ENCODE data around the gene PMIS2.

PMIS2 gene

GRCh38 chr19:35620001-35620400, 34.0 kb downstream of the PMIS2 start:
- H3K4me1 ChIP-seq (ENCODE audit: insufficient read depth, low read length, poor library complexity, severe bottlenecking): no peaks in the 10 kb centered on the region
- no peaks in the 10 kb centered on the region for H3K36me3 ChIP-seq (ENCODE audit: insufficient read depth, low read length)
- no peak overlapping the region for H2AFZ ChIP-seq (ENCODE audit: low read length)
- TF ChIP-seq EZH2phosphoT487 (IDR thresholded peaks at IDR 0.05; ENCODE audit: borderline replicate concordance) (no peak), CTCF (conservative IDR thresholded peaks at IDR 0.05; ENCODE audit: low read length) (no peak)
- H4K20me1 ChIP-seq (ENCODE audit: insufficient read depth, low read length, poor library complexity, severe bottlenecking): no peaks in the 10 kb centered on the region
- no peaks in the 10 kb centered on the region for H3F3A ChIP-seq (ENCODE audit: low read depth)
- no peak overlapping the region for H3K9ac ChIP-seq (ENCODE audit: low read depth, low read length, poor library complexity, severe bottlenecking)
- no peaks in the 10 kb centered on the region for H3K9me2 ChIP-seq (replicated peaks; ENCODE audit: low read depth, low read length)
- no peak overlapping the region for H3K4me3 ChIP-seq (ENCODE audit: low read length, poor library complexity, severe bottlenecking)
- no peaks in the 10 kb centered on the region for H3K9me3 ChIP-seq (ENCODE audit: insufficient read depth, low read depth, low read length)
- no peak overlapping the region for H3K4me2 ChIP-seq (ENCODE audit: low read depth, low read length, poor library complexity, severe bottlenecking)
- H3K27me3 ChIP-seq (ENCODE audit: insufficient read depth, low read length, poor library complexity, severe bottlenecking): no peaks in the 10 kb centered on the region
- no peaks in the 10 kb centered on the region for H3K79me2 ChIP-seq (ENCODE audit: insufficient read depth, low read length)

- Histone ChIP-seq H4K20me1 (ENCODE audit: insufficient read depth, low read length, poor library complexity, severe bottlenecking) (no peaks in the 10 kb centered on the region), H2AFZ (ENCODE audit: low read length) (no peak overlapping the region), H3K4me1 (ENCODE audit: insufficient read depth, low read length, poor library complexity, severe bottlenecking) (no peaks in the 10 kb centered on the region), H3K27me3 (ENCODE audit: insufficient read depth, low read length, poor library complexity, severe bottlenecking) (no peaks in the 10 kb centered on the region), H3K79me2 (ENCODE audit: insufficient read depth, low read length) (no peaks in the 10 kb centered on the region), H3F3A (ENCODE audit: low read depth) (no peaks in the 10 kb centered on the region), H3K9me2 (replicated peaks; ENCODE audit: low read depth, low read length) (no peaks in the 10 kb centered on the region), H3K9me3 (ENCODE audit: insufficient read depth, low read depth, low read length) (no peaks in the 10 kb centered on the region), H3K4me3 (ENCODE audit: low read length, poor library complexity, severe bottlenecking) (no peak overlapping the region), H3K9ac (ENCODE audit: low read depth, low read length, poor library complexity, severe bottlenecking) (no peak overlapping the region), H3K36me3 (ENCODE audit: insufficient read depth, low read length) (no peaks in the 10 kb centered on the region), H3K4me2 (ENCODE audit: low read depth, low read length, poor library complexity, severe bottlenecking) (no peak overlapping the region)
- TF ChIP-seq EZH2phosphoT487 (IDR thresholded peaks at IDR 0.05; ENCODE audit: borderline replicate concordance) (no peak), CTCF (conservative IDR thresholded peaks at IDR 0.05; ENCODE audit: low read length) (no peak)
Measured at GRCh38 chr19:35621708-35622107, 35.7 kb downstream of the PMIS2 start.

GRCh38 chr19:35622750-35623149, 36.8 kb downstream of the PMIS2 start:
- no peak overlapping the region for H3K4me3 ChIP-seq (ENCODE audit: low read length, poor library complexity, severe bottlenecking)
- H3K9me2 ChIP-seq (replicated peaks; ENCODE audit: low read depth, low read length): no peaks in the 10 kb centered on the region
- H3K9ac ChIP-seq (ENCODE audit: low read depth, low read length, poor library complexity, severe bottlenecking): no peak overlapping the region
- no peaks in the 10 kb centered on the region for H3K79me2 ChIP-seq (ENCODE audit: insufficient read depth, low read length)
- H3K36me3 ChIP-seq (ENCODE audit: insufficient read depth, low read length): no peaks in the 10 kb centered on the region
- no peaks in the 10 kb centered on the region for H3K9me3 ChIP-seq (ENCODE audit: insufficient read depth, low read depth, low read length)
- no peak overlapping the region for H3K4me2 ChIP-seq (ENCODE audit: low read depth, low read length, poor library complexity, severe bottlenecking)
- peaks cover 3% of the 10 kb centered on the region for H3K4me1 ChIP-seq (ENCODE audit: insufficient read depth, low read length, poor library complexity, severe bottlenecking)
- no peaks in the 10 kb centered on the region for H3K27me3 ChIP-seq (ENCODE audit: insufficient read depth, low read length, poor library complexity, severe bottlenecking)
- H3F3A ChIP-seq (ENCODE audit: low read depth): no peaks in the 10 kb centered on the region
- no peak for TF ChIP-seq CTCF (conservative IDR thresholded peaks at IDR 0.05; ENCODE audit: low read length)
- no peak for TF ChIP-seq EZH2phosphoT487 (IDR thresholded peaks at IDR 0.05; ENCODE audit: borderline replicate concordance)
- H2AFZ ChIP-seq (ENCODE audit: low read length): no peak overlapping the region
- no peaks in the 10 kb centered on the region for H4K20me1 ChIP-seq (ENCODE audit: insufficient read depth, low read length, poor library complexity, severe bottlenecking)

Data from Loucy (cell line).